HepG2 (cell line): ENCODE results near the gene DLX1. TPM values are rescaled to one million over a fixed set of nuclear protein-coding genes. Genes with fewer than 3 reads are reported as not detected.
A peak's percentile ranks its signal among the peaks of the same experiment; 100 is the strongest.

Experiments
- ARID4A ChIP-seq: sonication (generic); formaldehyde crosslinking; IDR thresholded peaks from 2 replicates; pipeline ENCODE4 v1.5.0; 2020; ENCODE audit warnings: mild to moderate bottlenecking, missing genetic modification reagents, borderline replicate concordance
- BCL3 ChIP-seq: sonication (generic); formaldehyde crosslinking; IDR thresholded peaks from 2 replicates; pipeline ENCODE4 v1.5.1; 2020; ENCODE audit warnings: mild to moderate bottlenecking, missing genetic modification reagents, moderate library complexity
- CHCHD3 ChIP-seq: sonication (generic); formaldehyde crosslinking; IDR thresholded peaks from 2 replicates; pipeline ENCODE4 v1.8.0; 2022; ENCODE audit warnings: mild to moderate bottlenecking, missing genetic modification reagents, moderate library complexity
- EHMT2 ChIP-seq: fragments of 200-600 bp; sonication (generic); IDR thresholded peaks from 2 replicates; pipeline ENCODE4 v1.7.0; 2017; ENCODE audit warnings: antibody characterized with exemption, low read depth, low read length, borderline replicate concordance
- FUBP1 ChIP-seq: sonication (generic); formaldehyde crosslinking; IDR thresholded peaks from 2 replicates; pipeline ENCODE4 v1.5.1; 2020; ENCODE audit warnings: missing genetic modification reagents, mild to moderate bottlenecking, borderline replicate concordance
- KMT2A ChIP-seq: sonication (generic); formaldehyde crosslinking; IDR thresholded peaks from 2 replicates; pipeline ENCODE4 v1.4.0; 2020; ENCODE audit warnings: missing genetic modification reagents
- MXD1 ChIP-seq: sonication (generic); formaldehyde crosslinking; IDR thresholded peaks from 2 replicates; pipeline ENCODE4 v1.4.0; 2020; ENCODE audit warnings: mild to moderate bottlenecking, missing genetic modification reagents
- NR0B2 ChIP-seq: sonication (generic); formaldehyde crosslinking; IDR thresholded peaks from 2 replicates; pipeline ENCODE4 v1.4.0; 2020; ENCODE audit warnings: mild to moderate bottlenecking, missing genetic modification reagents
- PHF20 ChIP-seq: sonication (generic); formaldehyde crosslinking; IDR thresholded peaks from 2 replicates; pipeline ENCODE4 v1.5.0; 2020; ENCODE audit warnings: mild to moderate bottlenecking, missing genetic modification reagents
- USF2 ChIP-seq, 2 experiments: sonication (generic) in 1 of 2; formaldehyde crosslinking in 1 of 2; IDR thresholded peaks; 2 replicates each; pipeline versions ENCODE4 v1.5.1 to v1.6.1; 2011 to 2020; ENCODE audit warnings: borderline replicate concordance in 1 of 2, low read depth in 1 of 2, low read length in 1 of 2, mild to moderate bottlenecking in 1 of 2, missing genetic modification reagents in 1 of 2, moderate library complexity in 1 of 2
- ZBTB7B ChIP-seq: sonication (generic); formaldehyde crosslinking; IDR thresholded peaks from 2 replicates; pipeline ENCODE4 v1.4.0; 2020; ENCODE audit warnings: missing genetic modification reagents
- ZNF30 ChIP-seq: sonication (generic); formaldehyde crosslinking; IDR thresholded peaks from 2 replicates; pipeline ENCODE4 v1.5.0; 2020; ENCODE audit warnings: mild to moderate bottlenecking, missing genetic modification reagents
- ZNF512 ChIP-seq: sonication (generic); formaldehyde crosslinking; IDR thresholded peaks from 2 replicates; pipeline ENCODE4 v1.4.0; 2020; ENCODE audit warnings: mild to moderate bottlenecking, missing genetic modification reagents
- polyA plus RNA-seq, 8 experiments: library from polyadenylated mRNA; depleted of rRNA in 3 of 8; stranded (reverse) in 7 of 8; unstranded in 1 of 8; fragments of >200 nt; fragmentation: Illumina TruSeq in 4 of 8; extraction: Trizol in 4 of 8; gene quantifications; 2 replicates each; pipeline versions ENCODE4 v1.2.1 to v1.2.3, GENCODE V29; 2011 to 2016; ENCODE audit warnings: low read depth in 4 of 8, missing spikeins in 1 of 8, mixed read lengths in 1 of 8; ENCODE audit not compliant: insufficient read depth in 1 of 8
- total RNA-seq, 5 experiments: library from RNA; depleted of rRNA; stranded (reverse); fragments of >200 nt; fragmentation: Illumina TruSeq; extraction: Trizol; gene quantifications; 2 replicates each; pipeline ENCODE4 v1.2.3, GENCODE V29; 2016; ENCODE audit warnings: low read depth in 1 of 5

Gene DLX1
- total and polyA plus RNA-seq, 2 of the 13 experiments (the other 11 are each of a cell fraction or from before 2014, with no cell fraction given) = 0.18 to 0.86 TPM

GRCh38 chr2:172086241-172087206, 1.2 kb downstream of the DLX1 start (continued):
- TF ChIP-seq ZNF512 (CRISPR knock-in tag) (no peak), KMT2A (peak; percentile 71; the same call in 1 of the 2 replicates), NR0B2 (CRISPR knock-in tag) (no peak), CHCHD3 (CRISPR knock-in tag) (no peak), EHMT2 (no peak), ZNF30 (CRISPR knock-in tag) (no peak), FUBP1 (CRISPR knock-in tag) (no peak), BCL3 (CRISPR knock-in tag) (no peak), PHF20 (CRISPR knock-in tag) (no peak), ZBTB7B (CRISPR knock-in tag) (no peak), USF2 (IDR thresholded peaks at IDR 0.05; ENCODE audit: low read depth, low read length) (no peak), USF2 (CRISPR knock-in tag; IDR thresholded peaks at IDR 0.05; ENCODE audit: borderline replicate concordance) (no peak), MXD1 (CRISPR knock-in tag) (no peak), ARID4A (CRISPR knock-in tag) (no peak)
